Measurements from ENCODE around the gene NHSL2.
"Not testable (repeated sequence)": the region's sequence is repeated elsewhere in the genome, so short reads cannot be mapped to it uniquely, and the experiment has no call there.

Gene NHSL2

GRCh38 chrX:72137846-72138495 is 227.3 kb downstream of the NHSL2 start:
- Histone ChIP-seq H3K27ac (no peak overlapping the region), H3K4me3 (no peak overlapping the region)

GRCh38 chrX:72139538-72139937 is 228.9 kb downstream of the NHSL2 start:
- H3K4me3 ChIP-seq: no peak overlapping the region

GRCh38 chrX:72141372-72142004 is 230.8 kb downstream of the NHSL2 start:
- H3K4me3 ChIP-seq: no peak overlapping the region
- no peak overlapping the region for H3K27ac ChIP-seq

More at GRCh38 chrX:72139538-72139937, 228.9 kb downstream of the NHSL2 start:
- no peak overlapping the region for H3K27ac ChIP-seq

- H3K4me3 ChIP-seq: no peak overlapping the region
- no peak overlapping the region for H3K27ac ChIP-seq
These were observed 231.6 kb downstream of the NHSL2 start for GRCh38 chrX:72142094-72142793.

- no peak overlapping the region for H3K27ac ChIP-seq
- no peak overlapping the region for H3K4me3 ChIP-seq
These were observed 232.4 kb downstream of the NHSL2 start for GRCh38 chrX:72142794-72143608.

GRCh38 chrX:72143609-72143907 is 232.9 kb downstream of the NHSL2 start:
- no peak overlapping the region for H3K4me3 ChIP-seq
- H3K27ac ChIP-seq: no peak overlapping the region

GRCh38 chrX:72145181-72145580 is 234.5 kb downstream of the NHSL2 start:
- Histone ChIP-seq H3K4me3 (no peak overlapping the region), H3K27ac (no peak overlapping the region)

- H3K4me3 ChIP-seq: no peak overlapping the region
- no peak overlapping the region for H3K27ac ChIP-seq
These were observed 235.9 kb downstream of the NHSL2 start for GRCh38 chrX:72146527-72146926.

- no peak overlapping the region for H3K27ac ChIP-seq
- H3K4me3 ChIP-seq: no peak overlapping the region
These were observed 248.1 kb downstream of the NHSL2 start for GRCh38 chrX:72158773-72159172.

GRCh38 chrX:72159769-72160168 is 249.1 kb downstream of the NHSL2 start:
- Histone ChIP-seq H3K27ac (no peak overlapping the region), H3K4me3 (no peak overlapping the region)

- no peak overlapping the region for H3K27ac ChIP-seq
- no peak overlapping the region for H3K4me3 ChIP-seq
These were observed 254.9 kb downstream of the NHSL2 start for GRCh38 chrX:72165551-72165950.

- peak overlapping the region in 1 of 21 experiments; percentile 21 for H3K27ac ChIP-seq
- H3K4me3 ChIP-seq: no peak overlapping the region
These were observed 258.5 kb downstream of the NHSL2 start for GRCh38 chrX:72169008-72169728.

- H3K4me3 ChIP-seq, H3K27ac ChIP-seq: not testable (repeated sequence)
These were observed 265.6 kb downstream of the NHSL2 start for GRCh38 chrX:72176289-72176688.

- Histone ChIP-seq H3K27ac (no peak overlapping the region), H3K4me3 (no peak overlapping the region)
These were observed 266.3 kb downstream of the NHSL2 start for GRCh38 chrX:72176981-72177380.

- H3K27ac ChIP-seq: peak overlapping the region in 16 of 21 experiments; percentile 43 to 96 (median 80)
- peak overlapping the region in 2 of 7 experiments; percentile 53 to 54 for H3K4me3 ChIP-seq
These were observed 269.9 kb downstream of the NHSL2 start for GRCh38 chrX:72180539-72180938.

GRCh38 chrX:72181178-72182125 is 270.8 kb downstream of the NHSL2 start, which contains the start of gene PIN4:
Gene PIN4 (plus strand): TSS chrX:72181757. CDS start chrX:72181786, 29 bp downstream.
- peak within 1 kb of the TSS; percentile 50 to 61 (median 54) for H3K4me3 ChIP-seq
- peak within 1 kb of the TSS in 19 of 21 experiments; percentile 43 to 96 (median 76) for H3K27ac ChIP-seq

- H3K4me3 ChIP-seq: no peak overlapping the region
- H3K27ac ChIP-seq: no peak overlapping the region
These were observed 272.3 kb downstream of the NHSL2 start for GRCh38 chrX:72182924-72183323.

GRCh38 chrX:72201836-72202536 is 291.3 kb downstream of the NHSL2 start:
- Histone ChIP-seq H3K27ac (no peak overlapping the region), H3K4me3 (no peak overlapping the region)

All from skin epidermis (tissue), 12 donors.